HG03103 (cell line): ENCODE measurements around the gene CRK.
"Not testable (repeated sequence)": the region's sequence is repeated elsewhere in the genome, so short reads cannot be mapped to it uniquely, and the experiment has no call there.

Experiments used
- ATAC-seq: cut with Tn5 transposase; IDR thresholded peaks from one replicate; pipeline ENCODE4 v1.9.1; 2021; ENCODE audit warnings: low read depth; ENCODE audit not compliant: unreplicated experiment

CRK gene

DNA sequence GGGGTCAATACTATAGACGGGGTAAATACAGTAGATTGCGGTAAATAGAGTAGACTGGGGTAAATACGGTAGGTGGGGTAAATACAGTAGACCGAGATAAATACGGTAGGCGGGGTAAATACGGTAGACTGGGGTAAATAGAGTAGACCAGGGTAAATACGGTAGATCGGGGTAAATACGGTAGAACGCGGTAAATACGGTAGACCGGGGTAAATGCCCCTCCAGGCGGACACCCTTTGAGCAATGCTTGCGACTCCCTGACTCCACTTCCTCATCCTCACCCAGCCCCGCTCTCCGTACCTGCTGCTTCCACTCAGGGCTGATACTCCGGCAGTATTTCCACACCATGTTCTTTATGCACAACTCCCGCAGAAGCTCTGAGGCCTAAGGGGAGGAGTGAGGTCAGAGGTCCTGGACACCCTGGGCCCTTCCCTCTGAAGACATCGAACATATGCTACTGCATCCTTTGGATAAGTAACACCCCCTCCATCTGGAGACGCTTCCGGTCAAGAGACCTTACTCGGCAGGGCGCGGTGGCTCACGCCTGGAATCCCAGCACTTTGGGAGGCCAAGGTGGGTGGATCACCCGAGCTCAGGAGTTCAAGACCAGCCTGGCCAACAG is 13.3 kb upstream of the CRK start:
- no peak for ATAC-seq

DNA sequence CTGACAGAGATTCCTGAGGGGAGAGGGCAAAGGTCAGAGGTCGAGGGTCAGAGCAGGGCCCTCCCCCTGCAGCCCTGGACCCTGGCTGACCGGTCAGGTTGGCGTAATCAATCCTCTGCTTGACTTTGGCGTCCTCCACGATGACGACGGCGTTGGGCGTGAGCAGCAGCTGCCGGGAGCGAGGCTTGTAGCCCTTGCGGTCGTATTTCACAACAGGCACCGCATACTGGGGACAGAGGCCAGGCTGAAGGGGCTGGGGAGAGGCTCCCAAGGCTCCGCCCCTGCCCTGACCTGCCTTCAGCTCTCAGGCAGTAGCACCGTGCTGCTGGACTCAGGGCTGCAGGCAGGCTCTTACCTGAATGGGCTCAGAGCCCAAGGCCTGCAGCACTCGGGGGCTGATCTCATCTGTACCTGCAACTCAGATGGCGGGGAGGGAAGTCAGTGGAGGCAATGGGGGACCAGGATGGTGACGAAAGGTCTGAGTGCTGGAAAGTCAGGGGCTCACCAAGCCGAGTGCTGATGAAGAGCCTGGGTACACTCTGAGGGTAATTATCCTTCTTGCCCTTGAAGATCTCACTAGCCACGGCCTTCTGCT is 12.0 kb upstream of the CRK start:
- ATAC-seq = no peak

DNA sequence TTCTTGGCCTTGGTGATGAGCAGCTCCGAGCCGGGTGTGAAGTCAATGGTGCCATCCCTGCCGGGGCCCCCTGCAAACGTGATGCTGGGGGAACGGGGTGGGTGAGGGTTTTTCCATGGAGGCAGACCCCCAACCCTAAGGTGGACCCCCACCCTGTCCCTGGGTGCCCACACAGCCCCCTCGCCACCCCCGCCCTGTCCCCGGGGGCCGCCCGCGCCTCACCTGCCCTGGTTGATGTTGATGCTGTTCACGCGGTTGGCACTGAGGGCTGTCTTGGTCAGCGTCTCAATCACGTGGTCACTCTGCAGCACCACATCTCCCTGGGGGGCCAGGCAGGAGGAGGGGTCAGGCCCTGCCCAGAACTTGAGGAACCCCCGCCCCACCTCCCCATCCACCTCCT is 11.2 kb upstream of the CRK start:
- no peak for ATAC-seq

DNA sequence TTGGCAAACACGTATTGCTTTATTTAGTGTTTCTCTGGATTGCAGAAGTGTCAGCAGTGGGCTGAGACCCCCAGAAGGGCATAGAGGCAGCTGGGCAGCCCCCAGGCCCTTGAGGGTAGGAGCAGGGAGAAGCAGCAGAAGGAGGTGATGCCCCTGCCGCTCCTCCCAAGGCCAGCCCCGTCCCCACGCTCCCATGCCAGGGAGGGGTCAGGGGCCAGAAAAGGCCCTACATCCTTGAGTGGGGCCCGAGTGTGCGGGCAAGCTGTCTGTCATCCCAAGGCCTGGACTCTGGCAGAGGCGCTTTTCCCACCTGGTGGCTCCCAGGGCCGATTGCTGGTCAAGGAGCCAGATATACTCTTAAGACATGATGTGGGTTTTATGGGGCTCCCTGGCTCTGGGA is 8.2 kb upstream of the CRK start:
- ATAC-seq = no peak

DNA sequence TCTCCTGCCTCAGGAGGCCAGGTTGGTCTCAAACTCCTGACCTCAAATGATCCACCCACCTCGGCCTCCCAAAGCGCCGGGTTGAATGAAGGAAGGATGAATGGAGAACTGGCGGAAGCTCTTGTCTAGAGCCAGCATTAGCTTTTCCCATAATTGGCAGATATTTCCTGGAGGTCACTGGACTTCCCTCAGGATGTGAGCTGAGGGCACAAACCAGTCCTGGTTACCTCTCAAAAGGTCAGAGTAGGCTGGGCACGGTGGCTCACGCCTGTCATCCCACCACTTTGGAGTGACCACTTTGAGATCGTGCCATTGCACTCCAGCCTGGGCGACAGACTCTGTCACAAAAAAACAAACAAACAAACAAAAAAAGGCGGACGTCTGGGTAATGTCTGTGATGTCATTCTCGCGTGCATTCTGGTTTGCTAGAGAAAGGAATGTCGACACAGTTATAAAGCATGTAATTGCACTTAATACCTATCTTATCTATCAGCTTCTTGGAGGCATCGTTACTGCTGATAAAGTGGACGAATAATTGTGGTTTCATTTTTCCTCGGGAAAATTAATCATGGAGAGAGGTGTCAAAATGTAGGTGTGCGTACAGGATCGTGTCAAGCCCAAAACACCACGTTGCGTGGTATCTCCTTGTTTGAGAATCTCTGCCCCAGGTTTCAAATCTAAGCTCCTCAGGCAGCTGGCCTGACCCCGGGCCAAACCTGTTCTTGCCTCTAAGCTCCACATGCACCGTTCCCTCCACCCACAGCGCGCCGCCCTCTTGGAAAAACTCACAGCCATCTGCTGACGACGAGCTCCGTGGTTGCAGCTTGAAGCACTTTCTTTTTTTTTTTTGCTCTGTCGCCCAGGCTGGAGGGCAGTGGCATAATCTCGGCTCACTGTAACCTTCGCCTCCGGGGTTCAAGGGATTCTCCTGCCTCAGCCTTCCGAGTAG is 6.4 kb upstream of the CRK start:
- no peak for ATAC-seq

DNA sequence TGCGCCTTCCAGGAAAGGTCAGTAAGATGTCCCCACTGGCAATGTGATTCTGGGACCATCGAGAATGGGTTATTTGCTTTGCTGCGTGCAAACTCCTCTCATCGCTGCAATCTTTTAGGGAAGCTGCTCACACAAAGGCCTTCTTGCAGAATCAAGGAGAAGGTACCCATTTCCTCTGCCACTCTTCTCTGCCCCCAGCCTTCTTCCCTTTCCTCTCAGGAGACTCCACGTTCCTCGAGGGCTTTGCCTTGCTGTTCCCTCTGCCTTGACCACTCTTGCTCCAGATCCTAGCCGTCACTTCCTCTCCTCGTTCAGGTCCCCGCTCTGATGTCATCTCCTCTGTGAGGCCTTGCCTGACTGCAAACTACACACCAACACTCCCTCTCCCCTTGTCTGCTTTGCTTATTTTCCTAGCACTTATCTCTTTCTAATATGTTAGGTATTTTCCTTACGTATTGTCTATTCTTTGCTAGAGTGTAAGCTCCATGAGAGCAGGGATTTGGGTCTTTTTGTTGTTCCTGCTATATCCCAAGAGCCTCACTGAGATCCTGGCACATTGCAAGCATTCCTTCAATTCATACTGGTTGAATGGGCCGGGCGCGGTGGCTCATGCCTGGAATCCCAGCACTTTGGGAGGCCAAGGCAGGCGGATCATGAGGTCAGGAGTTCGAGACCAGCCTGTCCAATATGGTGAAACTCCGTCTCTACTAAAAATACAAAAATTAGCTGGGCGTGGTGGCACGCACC is 5.3 kb upstream of the CRK start:
- no peak for ATAC-seq

DNA sequence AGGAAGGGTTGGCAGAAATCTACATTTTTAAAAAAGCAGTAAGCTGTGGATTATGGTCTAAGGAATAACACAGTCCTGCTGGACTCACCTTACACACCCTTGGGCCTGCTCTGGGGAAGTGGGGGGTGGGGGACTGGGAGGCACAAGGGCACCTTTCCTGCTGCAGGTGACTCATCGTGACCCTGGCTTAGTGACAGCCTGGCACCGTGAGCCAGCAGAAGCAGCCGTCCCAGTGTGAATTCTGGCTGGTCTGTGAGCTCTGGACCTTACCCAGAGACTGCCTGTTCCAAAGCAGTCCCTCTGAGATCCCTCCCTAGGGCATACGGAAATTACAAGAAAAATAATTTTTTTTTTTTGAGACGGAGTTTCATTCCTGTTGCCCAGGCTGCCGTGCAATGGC is 4.2 kb upstream of the CRK start:
- ATAC-seq = no peak

DNA sequence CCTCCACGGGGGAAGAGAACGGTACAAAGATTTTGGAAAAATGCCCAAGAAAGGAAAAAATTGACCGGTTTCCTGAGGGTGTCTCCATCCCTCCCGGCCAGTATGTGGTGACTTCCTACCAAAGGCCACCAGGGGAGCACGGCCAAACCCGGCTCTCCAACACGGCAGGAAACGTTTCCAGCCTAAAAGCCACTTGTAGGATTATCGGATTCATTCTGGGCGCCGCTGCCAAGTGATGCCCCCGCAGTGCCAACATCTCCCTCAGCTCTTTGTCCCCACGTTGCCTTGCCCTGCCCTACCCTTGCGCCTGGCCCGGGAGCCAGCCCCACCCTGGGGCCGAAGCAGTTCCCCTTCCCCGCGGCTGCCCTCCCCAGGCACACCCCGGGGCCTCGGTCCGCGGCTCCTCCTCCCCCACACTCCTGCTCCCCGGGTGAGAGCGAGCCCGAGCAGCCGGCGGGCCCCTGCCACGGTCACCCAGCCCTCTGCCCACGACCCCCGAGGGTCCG is 688 bp downstream of the CRK start:
- ATAC-seq = peak; percentile 15

DNA sequence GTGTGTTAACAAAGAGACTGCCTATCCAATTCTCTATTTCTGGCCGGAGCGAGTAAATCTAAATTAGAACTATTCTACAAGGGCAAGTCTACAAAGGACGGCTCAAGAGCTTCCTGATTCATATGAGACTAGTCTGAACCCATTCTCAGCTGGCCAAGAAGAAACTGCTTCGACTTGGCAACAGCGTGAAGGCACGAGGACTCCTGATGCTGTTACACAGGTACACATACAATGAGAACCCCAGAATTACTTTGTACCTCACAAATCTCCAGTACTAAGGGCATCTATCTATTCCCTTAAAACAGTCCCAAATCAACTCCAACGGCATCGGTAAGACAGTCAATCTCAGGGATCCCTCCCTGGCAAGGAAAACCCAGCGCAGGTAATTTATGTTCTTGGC is 1.5 kb downstream of the CRK start:
- ATAC-seq = no peak

DNA sequence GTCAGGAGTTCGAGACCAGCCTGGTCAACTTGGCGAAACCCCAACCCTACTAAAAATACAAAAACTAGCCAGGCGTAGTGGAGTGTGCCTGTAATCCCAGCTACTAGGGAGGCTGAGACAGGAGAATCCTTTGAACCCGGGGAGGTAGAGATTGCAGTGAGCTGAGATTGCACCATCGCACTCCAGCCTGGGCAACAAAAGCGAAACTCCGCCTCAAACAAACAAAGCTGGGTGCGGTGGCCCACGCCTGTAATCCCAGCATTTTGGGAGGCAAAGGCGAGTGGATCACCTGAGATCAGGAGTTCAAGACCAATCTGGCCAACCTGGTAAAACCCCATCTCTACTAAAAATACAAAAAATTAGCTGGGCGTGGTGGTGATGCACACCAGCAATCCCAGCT is 2.3 kb downstream of the CRK start:
- not testable (repeated sequence) for ATAC-seq

DNA sequence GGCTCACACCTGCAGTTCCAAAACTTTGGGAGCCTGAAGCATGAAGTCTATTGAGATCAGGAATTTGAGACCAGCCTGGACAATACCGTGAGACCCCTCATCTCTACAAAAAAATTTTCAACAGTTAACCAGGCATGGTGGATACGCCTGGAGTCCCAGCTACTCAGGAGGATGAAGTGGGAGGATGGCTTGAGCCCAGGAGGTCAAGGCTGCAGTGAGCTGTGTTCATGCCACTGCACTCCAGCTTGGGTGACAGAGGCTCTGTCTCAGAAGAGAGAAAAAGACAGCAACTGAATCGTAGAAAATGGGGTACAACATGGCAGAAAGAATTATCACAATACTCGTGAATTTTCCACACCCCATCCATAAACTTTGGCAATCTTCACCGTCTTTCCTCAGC is 3.2 kb downstream of the CRK start:
- ATAC-seq = no peak

DNA sequence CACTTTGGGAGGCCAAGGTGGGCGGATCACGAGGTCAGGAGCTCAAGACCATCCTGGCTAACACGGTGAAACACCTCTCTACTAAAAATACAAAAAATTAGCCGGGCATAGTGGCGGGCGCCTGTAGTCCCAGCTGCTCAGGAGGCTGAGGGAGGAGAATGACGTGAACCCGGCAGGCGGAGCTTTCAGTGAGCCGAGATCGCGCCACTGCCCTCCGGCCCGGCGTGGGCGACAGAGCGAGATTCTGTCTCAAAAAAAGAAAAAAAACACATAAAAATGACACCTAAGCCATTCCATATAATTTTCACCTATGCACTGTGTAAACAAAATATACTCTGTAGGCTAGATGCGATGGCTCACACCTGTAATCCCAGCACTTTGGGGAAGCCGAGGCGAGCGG is 5.8 kb downstream of the CRK start:
- not testable (repeated sequence) for ATAC-seq

DNA sequence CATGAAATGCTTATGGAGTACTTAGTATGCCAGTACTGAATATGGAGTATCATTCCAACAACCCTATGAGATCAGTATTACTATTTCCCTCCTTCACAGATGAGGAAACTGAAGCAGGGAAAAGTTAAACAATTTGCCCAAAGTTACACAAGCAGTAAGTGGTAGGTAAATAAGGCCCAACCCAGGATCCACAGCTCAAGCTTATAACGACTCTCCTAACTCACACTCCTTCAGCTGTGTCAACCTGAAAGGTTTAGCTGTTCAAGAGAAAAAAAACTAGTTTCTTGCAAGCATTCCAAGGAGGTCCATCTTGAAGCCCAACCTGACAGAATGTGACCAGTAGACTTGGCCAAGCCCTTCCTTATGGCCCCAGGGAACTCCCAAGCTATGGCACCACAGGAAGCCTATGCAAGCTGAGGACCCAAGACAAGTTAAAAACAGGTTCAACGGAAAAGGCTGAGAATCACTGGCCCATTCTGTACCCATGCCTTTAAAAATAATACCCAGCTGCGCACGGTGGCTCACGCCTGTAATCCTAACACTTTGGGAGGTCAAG is 6.5 kb downstream of the CRK start:
- ATAC-seq = no peak

DNA sequence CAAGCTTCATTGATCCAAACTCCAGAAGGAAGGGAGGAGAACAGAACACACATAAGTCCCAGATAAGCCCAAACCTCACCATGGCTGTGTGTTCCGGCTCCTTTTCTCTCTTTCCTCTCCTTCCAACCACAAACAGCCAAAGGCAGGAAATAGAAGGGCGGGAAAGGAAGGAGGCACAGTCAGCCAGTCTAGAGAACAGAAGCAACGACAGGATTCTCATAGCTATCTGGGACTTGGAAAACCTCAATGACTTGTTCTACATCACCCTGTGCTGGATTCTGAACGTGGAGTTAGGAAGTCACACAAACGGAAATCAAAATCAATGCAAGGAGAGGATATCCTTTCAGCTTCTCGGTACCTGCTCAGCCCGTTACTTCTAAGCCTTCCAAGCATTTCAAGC is 9.0 kb downstream of the CRK start:
- ATAC-seq = no peak

DNA sequence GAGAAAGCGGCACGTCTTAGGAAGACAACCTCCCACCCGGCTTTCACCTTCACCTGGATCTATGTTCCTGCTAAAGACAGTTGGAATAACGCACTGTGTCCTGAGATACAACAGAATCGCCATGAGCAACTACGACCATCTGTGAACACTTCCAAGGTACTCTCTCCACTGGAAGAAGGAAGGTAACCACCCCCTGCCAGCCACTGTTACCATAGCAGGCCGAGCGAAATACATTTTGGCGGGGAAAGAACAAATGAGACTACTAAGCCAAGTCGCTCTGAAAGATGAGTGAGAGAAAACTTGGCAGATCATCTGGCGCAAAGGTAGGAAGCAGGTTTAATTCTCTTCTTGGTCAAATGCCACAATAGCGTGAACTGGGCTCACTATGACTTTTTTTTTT is 9.8 kb downstream of the CRK start:
- no peak for ATAC-seq

DNA sequence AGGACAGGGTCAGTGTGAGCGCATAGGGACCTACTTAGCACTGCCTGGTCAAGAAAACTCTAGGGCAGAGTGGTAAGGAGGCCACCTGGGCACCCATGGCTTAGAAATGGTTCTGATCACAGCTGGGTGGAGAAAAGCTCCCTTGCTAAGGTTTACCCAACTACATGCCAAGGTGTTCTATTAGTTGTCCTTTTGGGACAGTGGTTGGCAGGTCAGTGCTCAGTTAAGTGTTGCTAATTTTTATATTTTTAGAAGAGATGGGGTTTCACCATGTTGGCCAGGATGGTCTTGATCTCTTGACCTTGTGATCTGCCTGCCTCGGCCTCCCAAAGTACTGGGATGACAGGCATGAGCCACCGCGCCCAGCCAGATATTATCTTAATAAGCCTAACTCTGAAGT is 10.3 kb downstream of the CRK start:
- not testable (repeated sequence) for ATAC-seq

DNA sequence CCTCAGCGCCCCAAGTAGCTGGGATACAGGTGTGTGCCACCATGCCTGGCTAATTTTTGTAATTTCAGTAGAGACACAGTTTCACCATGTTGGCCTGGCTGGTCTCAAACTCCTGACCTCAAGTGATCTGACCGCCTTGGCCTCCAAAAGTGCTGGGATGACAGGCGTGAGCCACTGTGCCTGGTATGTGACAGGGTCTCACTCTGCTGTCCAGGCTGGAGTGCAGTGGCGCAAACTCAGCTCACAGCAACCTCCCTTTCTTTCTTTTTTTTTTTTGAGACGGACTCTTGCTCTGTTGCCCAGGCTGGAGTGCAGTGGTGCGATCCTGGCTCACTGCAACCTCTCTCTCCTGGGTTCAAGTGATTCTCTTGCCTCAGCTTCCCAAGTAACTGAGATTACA is 13.3 kb downstream of the CRK start:
- not testable (repeated sequence) for ATAC-seq

DNA sequence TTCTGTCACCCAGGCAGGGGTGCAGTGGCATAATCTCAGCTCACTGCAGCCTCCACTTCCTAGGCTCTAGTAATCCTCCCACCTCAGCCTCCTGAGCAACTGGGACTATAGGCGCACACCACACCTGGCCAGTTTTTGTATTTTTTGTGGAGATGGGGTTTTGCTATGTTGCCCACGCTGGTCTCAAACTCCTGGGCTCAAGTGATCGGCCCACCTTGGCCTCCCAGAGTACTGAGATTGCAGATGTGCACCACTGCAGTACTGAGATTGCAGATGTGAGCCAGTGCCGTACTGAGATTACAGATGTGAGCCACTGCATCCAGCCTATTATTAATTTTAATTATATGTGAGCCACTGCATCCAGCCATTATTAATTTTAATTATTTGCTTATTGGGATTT is 13.8 kb downstream of the CRK start:
- ATAC-seq = no peak

DNA sequence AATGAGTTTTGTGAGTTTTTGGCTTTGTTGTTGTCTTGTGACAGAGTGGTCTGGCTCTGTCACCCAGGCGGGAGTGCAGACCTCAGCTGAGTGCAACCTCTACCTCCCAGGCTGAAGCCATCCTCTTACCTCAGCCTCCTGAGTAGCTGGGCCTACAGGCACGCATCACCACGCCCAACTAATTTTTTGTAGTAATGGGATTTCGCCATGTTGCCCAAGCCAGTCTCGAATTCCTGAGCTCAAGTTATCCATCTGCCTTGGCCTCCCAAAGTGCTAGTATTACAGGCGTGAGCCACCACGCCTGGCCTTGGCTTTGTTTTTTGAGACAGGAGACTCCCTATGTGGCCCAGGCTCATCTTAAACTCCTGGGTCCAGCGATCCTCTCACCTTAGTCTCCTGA is 15.1 kb downstream of the CRK start:
- ATAC-seq = no peak

DNA sequence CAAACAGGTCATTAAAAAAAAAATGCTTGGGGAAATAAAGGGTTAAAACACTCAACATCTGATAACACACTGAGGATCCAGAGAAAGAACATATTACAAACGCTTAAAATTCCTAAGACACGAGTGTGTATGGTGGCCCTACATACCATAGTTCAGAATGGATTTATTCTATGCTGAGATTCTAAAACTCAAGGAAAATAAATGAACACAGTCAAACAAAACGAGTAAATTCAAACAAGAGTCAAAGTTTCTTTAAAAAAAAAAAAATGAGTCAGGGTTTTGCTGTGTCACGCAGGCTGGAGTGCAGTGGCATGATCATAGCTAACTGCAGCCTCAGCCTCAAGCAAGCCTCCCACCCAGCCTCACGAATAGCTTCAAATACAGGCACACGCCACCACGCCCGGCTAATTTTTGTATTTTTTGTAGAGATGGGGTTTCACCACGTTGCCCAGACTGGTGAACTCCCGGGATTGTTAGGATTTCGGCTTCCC is 17.4 kb downstream of the CRK start:
- no peak for ATAC-seq
